HEK293 (cell line): ENCODE data around the gene SCUBE1.

Experiments
- CTCF ChIA-PET: fragments of 350-600 bp; formaldehyde crosslinking; extraction: SDS; loops from one replicate; lab custom pipeline; 2021; ENCODE audit warnings: antibody characterized with exemption; lab: Yijun Ruan, JAX
- POLR2A ChIA-PET: fragments of 300-600 bp; formaldehyde crosslinking; extraction: SDS; loops from one replicate; lab custom pipeline; 2020; ENCODE audit warnings: antibody characterized with exemption, inconsistent platforms; lab: Yijun Ruan, JAX
- H3K27ac ChIP-seq: fragments of 200-500 bp; sonication (Bioruptor generic); 2 replicates; pipeline ENCODE4 v1.5.1; 2014; ENCODE audit warnings: low read depth, low read length, control low read depth, inconsistent platforms; ENCODE audit errors: extremely low read depth
- H3K36me3 ChIP-seq, 2 experiments: fragments of 200-500 bp in 1 of 2; sonication (Bioruptor generic) in 1 of 2; 1 replicate in 1 of 2; 2 replicates in 1 of 2; pipeline ENCODE4 v1.5.1; 2014 to 2017; ENCODE audit warnings: inconsistent platforms in 2 of 2, low read length in 2 of 2; ENCODE audit not compliant: control insufficient read depth in 2 of 2, insufficient read depth in 1 of 2
- H3K4me1 ChIP-seq: fragments of 200-500 bp; sonication (Bioruptor generic); 2 replicates; pipeline ENCODE4 v1.5.1; 2014; ENCODE audit warnings: mild to moderate bottlenecking, low read length, inconsistent platforms; ENCODE audit not compliant: control insufficient read depth, insufficient read depth
- H3K4me3 ChIP-seq: 2 replicates; pipeline ENCODE4 v1.5.1; 2011; ENCODE audit warnings: low read depth, mild to moderate bottlenecking, control low read depth, low read length, moderate library complexity
- H3K9me3 ChIP-seq: fragments of 200-500 bp; sonication (Bioruptor generic); 2 replicates; pipeline ENCODE4 v1.5.1; 2014; ENCODE audit warnings: low read depth, low read length, inconsistent platforms; ENCODE audit not compliant: control insufficient read depth, insufficient read depth
- EGR2 ChIP-seq: fragments of 450-650 bp; formaldehyde crosslinking; IDR thresholded peaks from 2 replicates; pipeline ENCODE4 v1.5.1; 2016; ENCODE audit warnings: low read depth, missing biosample characterization, missing genetic modification characterization
- FEZF1 ChIP-seq: fragments of 450-650 bp; formaldehyde crosslinking; IDR thresholded peaks from 2 replicates; pipeline ENCODE4 v1.5.1; 2016; ENCODE audit warnings: missing biosample characterization, missing genetic modification characterization
- HOXC10 ChIP-seq: sonication (generic); formaldehyde crosslinking; IDR thresholded peaks from 2 replicates; pipeline ENCODE4 v1.8.1; 2023; ENCODE audit warnings: mild to moderate bottlenecking, missing genetic modification reagents
- KLF8 ChIP-seq: fragments of 450-650 bp; formaldehyde crosslinking; IDR thresholded peaks from 2 replicates; pipeline ENCODE4 v1.5.1; 2016; ENCODE audit warnings: missing biosample characterization, missing genetic modification characterization
- RBAK ChIP-seq: fragments of 450-650 bp; formaldehyde crosslinking; IDR thresholded peaks from 2 replicates; pipeline ENCODE4 v1.5.1; 2016; ENCODE audit warnings: missing biosample characterization, missing genetic modification characterization
- ZBTB48 ChIP-seq: fragments of 450-650 bp; formaldehyde crosslinking; IDR thresholded peaks from 2 replicates; pipeline ENCODE4 v1.5.1; 2016; ENCODE audit warnings: missing biosample characterization, missing genetic modification characterization
- ZBTB8A ChIP-seq: fragments of 450-650 bp; formaldehyde crosslinking; IDR thresholded peaks from 2 replicates; pipeline ENCODE4 v1.5.1; 2016; ENCODE audit warnings: missing biosample characterization, missing genetic modification characterization
- ZEB2 ChIP-seq: fragments of 450-650 bp; formaldehyde crosslinking; IDR thresholded peaks from 2 replicates; pipeline ENCODE4 v1.5.1; 2016; ENCODE audit warnings: missing biosample characterization, missing genetic modification characterization
- ZFHX2 ChIP-seq: fragments of 450-650 bp; formaldehyde crosslinking; conservative IDR thresholded peaks from 2 replicates; pipeline ENCODE4 v1.5.1; 2016; ENCODE audit warnings: missing biosample characterization, missing genetic modification characterization
- ZNF10 ChIP-seq: fragments of 450-650 bp; formaldehyde crosslinking; IDR thresholded peaks from 2 replicates; pipeline ENCODE4 v1.5.1; 2017; ENCODE audit warnings: missing biosample characterization, missing genetic modification characterization
- ZNF121 ChIP-seq: fragments of 450-650 bp; formaldehyde crosslinking; IDR thresholded peaks from 2 replicates; pipeline ENCODE4 v1.5.1; 2016; ENCODE audit warnings: missing biosample characterization, missing genetic modification characterization
- ZNF133 ChIP-seq: fragments of 450-650 bp; formaldehyde crosslinking; IDR thresholded peaks from 2 replicates; pipeline ENCODE4 v1.5.1; 2016; ENCODE audit warnings: missing biosample characterization, missing genetic modification characterization
- ZNF16 ChIP-seq: fragments of 450-650 bp; formaldehyde crosslinking; IDR thresholded peaks from 2 replicates; pipeline ENCODE4 v1.5.1; 2016; ENCODE audit warnings: low read depth, missing biosample characterization, missing genetic modification characterization
- ZNF169 ChIP-seq: fragments of 450-650 bp; formaldehyde crosslinking; IDR thresholded peaks from 2 replicates; pipeline ENCODE4 v1.5.1; 2016; ENCODE audit warnings: missing biosample characterization, missing genetic modification characterization
- ZNF202 ChIP-seq: fragments of 450-650 bp; formaldehyde crosslinking; IDR thresholded peaks from 2 replicates; pipeline ENCODE4 v1.5.1; 2016; ENCODE audit warnings: missing biosample characterization, missing genetic modification characterization, borderline replicate concordance
- ZNF221 ChIP-seq: fragments of 450-650 bp; formaldehyde crosslinking; IDR thresholded peaks from 2 replicates; pipeline ENCODE4 v1.5.1; 2017; ENCODE audit warnings: missing biosample characterization, missing genetic modification characterization, borderline replicate concordance
- ZNF341 ChIP-seq: fragments of 450-650 bp; formaldehyde crosslinking; IDR thresholded peaks from 2 replicates; pipeline ENCODE4; 2016; ENCODE audit warnings: low read depth, missing biosample characterization, missing genetic modification characterization
- ZNF473 ChIP-seq: fragments of 450-650 bp; formaldehyde crosslinking; IDR thresholded peaks from 2 replicates; pipeline ENCODE4 v1.5.1; 2017; ENCODE audit warnings: missing biosample characterization, missing genetic modification characterization
- ZNF530 ChIP-seq: fragments of 450-650 bp; formaldehyde crosslinking; IDR thresholded peaks from 2 replicates; pipeline ENCODE4 v1.5.1; 2016; ENCODE audit warnings: low read depth, missing biosample characterization, missing genetic modification characterization
- ZNF555 ChIP-seq: fragments of 450-650 bp; formaldehyde crosslinking; conservative IDR thresholded peaks from 2 replicates; pipeline ENCODE4 v1.5.1; 2017; ENCODE audit warnings: missing biosample characterization, mild to moderate bottlenecking, missing genetic modification characterization, inconsistent platforms
- ZNF624 ChIP-seq: fragments of 450-650 bp; formaldehyde crosslinking; IDR thresholded peaks from 2 replicates; pipeline ENCODE4 v1.5.1; 2017; ENCODE audit warnings: missing biosample characterization, missing genetic modification characterization
- ZNF660 ChIP-seq: fragments of 450-650 bp; IDR thresholded peaks from 2 replicates; pipeline ENCODE4 v1.5.1; 2018; ENCODE audit warnings: missing biosample characterization, mild to moderate bottlenecking, missing genetic modification characterization
- ZNF76 ChIP-seq: fragments of 450-650 bp; formaldehyde crosslinking; IDR thresholded peaks from 2 replicates; pipeline ENCODE4; 2016; ENCODE audit warnings: low read depth, missing biosample characterization, missing genetic modification characterization, borderline replicate concordance
- TF ChIP-seq, protein P1 (sequence below): fragments of 450-650 bp; formaldehyde crosslinking; IDR thresholded peaks from 2 replicates; pipeline ENCODE4 v1.5.1; 2016; ENCODE audit warnings: missing biosample characterization, missing genetic modification characterization
- TF ChIP-seq, protein P2 (sequence below): fragments of 450-650 bp; formaldehyde crosslinking; IDR thresholded peaks from 2 replicates; pipeline ENCODE4 v1.5.0; 2017; ENCODE audit warnings: missing biosample characterization, missing genetic modification characterization, borderline replicate concordance
- TF ChIP-seq, protein P3 (sequence below): fragments of 450-650 bp; formaldehyde crosslinking; IDR thresholded peaks from 2 replicates; pipeline ENCODE4 v1.5.1; 2017; ENCODE audit warnings: missing biosample characterization, missing genetic modification characterization

SCUBE1 gene

DNA sequence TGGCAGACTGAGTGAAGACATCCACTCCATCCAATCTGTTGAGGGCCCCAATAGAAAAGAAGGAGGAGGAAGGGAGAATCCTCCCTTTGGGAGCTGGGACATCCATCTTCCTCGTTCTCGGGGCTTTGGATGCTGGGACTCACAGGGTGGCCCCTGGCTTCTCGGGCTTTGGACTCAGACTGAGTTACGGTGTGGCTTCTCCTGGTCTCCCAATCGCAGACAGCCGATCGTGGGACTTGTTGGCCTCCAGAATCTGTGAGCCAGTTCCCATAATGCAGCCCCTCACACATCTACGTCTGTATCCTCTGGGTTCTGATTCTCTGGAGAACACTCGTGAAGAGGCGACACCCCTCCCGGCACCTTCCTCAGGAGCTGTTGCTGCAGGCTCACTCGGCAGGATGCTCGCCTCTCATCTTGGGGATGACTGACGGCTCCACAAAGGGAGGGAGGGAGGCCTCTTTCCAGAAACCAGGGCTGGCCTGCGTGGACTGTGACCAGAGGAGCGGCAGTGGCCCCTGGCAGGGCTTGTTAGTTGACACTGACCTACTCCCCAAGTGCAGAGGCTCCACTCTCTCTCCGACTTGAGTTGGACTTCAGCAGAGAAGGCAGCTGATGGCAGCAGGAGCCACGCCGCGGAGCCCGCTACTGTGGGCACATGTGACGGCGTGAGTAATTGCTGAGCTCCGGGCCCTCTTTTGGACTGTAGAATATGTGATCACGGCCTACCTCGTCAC is 141.5 kb downstream of the SCUBE1 start:
- Histone ChIP-seq H3K4me3 (no peak overlapping the region), H3K27ac (no peak overlapping the region), H3K4me1 (no peaks in the 10 kb centered on the region), H3K9me3 (no peaks in the 10 kb centered on the region), H3K36me3 (no peaks in the 10 kb centered on the region)
- TF ChIP-seq ZNF660 (tag by site-specific recombination): no peak
- TF ChIP-seq ZNF473: no peak
- no peak for TF ChIP-seq ZEB2 (tag by site-specific recombination)
- no peak for TF ChIP-seq ZNF169 (tag by site-specific recombination)
- no peak for TF ChIP-seq ZBTB48 (tag by site-specific recombination)
- TF ChIP-seq, protein P1, sequence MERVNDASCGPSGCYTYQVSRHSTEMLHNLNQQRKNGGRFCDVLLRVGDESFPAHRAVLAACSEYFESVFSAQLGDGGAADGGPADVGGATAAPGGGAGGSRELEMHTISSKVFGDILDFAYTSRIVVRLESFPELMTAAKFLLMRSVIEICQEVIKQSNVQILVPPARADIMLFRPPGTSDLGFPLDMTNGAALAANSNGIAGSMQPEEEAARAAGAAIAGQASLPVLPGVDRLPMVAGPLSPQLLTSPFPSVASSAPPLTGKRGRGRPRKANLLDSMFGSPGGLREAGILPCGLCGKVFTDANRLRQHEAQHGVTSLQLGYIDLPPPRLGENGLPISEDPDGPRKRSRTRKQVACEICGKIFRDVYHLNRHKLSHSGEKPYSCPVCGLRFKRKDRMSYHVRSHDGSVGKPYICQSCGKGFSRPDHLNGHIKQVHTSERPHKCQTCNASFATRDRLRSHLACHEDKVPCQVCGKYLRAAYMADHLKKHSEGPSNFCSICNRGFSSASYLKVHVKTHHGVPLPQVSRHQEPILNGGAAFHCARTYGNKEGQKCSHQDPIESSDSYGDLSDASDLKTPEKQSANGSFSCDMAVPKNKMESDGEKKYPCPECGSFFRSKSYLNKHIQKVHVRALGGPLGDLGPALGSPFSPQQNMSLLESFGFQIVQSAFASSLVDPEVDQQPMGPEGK: no peak
- no peak for TF ChIP-seq ZBTB8A
- TF ChIP-seq ZNF10 (tag by site-specific recombination): no peak
- TF ChIP-seq ZNF341 (tag by site-specific recombination): no peak
- TF ChIP-seq ZNF530 (tag by site-specific recombination): no peak
- no peak for TF ChIP-seq KLF8 (tag by site-specific recombination)
- TF ChIP-seq ZNF133 (tag by site-specific recombination): no peak
- TF ChIP-seq HOXC10 (CRISPR knock-in tag): no peak
- no peak for TF ChIP-seq ZNF221 (tag by site-specific recombination)
- no peak for TF ChIP-seq ZNF76 (tag by site-specific recombination)
- no peak for TF ChIP-seq ZNF121 (tag by site-specific recombination)
- no peak for TF ChIP-seq ZNF202 (tag by site-specific recombination)
- no peak for TF ChIP-seq ZNF624 (tag by site-specific recombination)
- POLR2A ChIA-PET: interaction anchor here (3.9 kb wide), 1 partner anchor 14 kb away, joined by 20 read pairs; no protein-coding TSS in a partner anchor
- CTCF ChIA-PET: interaction anchor here (2.4 kb wide), 1 partner anchor 14 kb away, joined by 13 read pairs; no protein-coding TSS in a partner anchor

DNA sequence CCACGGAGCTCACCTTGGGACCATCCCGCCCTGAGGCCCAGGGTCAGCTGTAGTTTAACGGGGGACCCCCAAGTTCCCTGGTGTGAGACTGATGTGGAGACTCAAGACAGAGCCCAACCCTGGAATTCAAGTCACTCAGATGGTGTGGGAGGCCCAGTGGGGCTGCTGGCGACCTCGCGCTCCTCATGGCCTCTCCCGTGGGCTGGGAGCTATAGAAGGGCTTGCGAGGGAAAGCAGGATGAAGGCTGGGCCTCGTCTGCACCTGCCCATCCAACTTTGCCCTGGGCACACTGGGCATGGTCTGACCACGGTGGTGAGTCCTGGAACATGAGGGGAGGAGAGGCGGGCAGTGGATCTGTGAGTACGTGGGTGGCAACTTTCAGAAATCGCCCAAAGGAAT is 142.6 kb downstream of the SCUBE1 start:
- TF ChIP-seq ZFHX2: peak; percentile 55
- TF ChIP-seq FEZF1 (tag by site-specific recombination): no peak
- peak; percentile 57 for TF ChIP-seq EGR2
- no peak overlapping the region for H3K27ac ChIP-seq
- ChIA-PET POLR2A (interaction anchor here (0.7 to 3.9 kb wide), 2 partner anchors 13 to 15 kb away, joined by 5 to 20 read pairs; no protein-coding TSS in a partner anchor), CTCF (interaction anchor here (0.6 to 2.4 kb wide), 4 partner anchors 11 to 460 kb away, joined by 3 to 13 read pairs (median 4); no protein-coding TSS in a partner anchor)
- no peaks in the 10 kb centered on the region for H3K4me1 ChIP-seq
- no peak overlapping the region for H3K4me3 ChIP-seq
- H3K36me3 ChIP-seq: no peaks in the 10 kb centered on the region
- no peaks in the 10 kb centered on the region for H3K9me3 ChIP-seq

DNA sequence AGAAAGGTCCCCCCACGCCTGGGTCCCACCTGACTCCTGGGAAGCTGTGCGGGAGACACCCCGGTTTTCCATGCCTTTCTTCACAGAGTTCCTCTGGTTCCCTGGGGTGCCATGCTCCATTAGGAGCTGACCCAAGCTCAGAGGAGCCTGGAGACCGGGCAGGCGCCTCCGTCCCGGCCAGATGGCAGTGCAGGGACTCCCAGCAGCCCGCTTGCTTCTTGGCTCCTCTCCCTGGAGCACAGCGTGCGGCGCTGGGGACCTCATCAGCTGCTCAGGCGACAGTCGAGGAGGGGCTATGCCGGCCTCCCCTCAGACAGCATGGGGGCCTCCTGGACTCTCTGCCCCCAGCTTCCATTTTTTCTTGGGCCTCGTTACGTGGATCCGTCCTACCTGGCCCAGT is 143.1 kb downstream of the SCUBE1 start:
- Histone ChIP-seq H3K27ac (no peak overlapping the region), H3K4me3 (no peak overlapping the region), H3K4me1 (no peaks in the 10 kb centered on the region), H3K9me3 (no peaks in the 10 kb centered on the region), H3K36me3 (no peaks in the 10 kb centered on the region)
- ChIA-PET CTCF (interaction anchor here (0.6 to 1.2 kb wide), 2 partner anchors 10 to 140 kb away, joined by 4 to 5 read pairs; no protein-coding TSS in a partner anchor), POLR2A (interaction anchor here (0.7 to 3.9 kb wide), 2 partner anchors 12 to 14 kb away, joined by 5 to 20 read pairs; no protein-coding TSS in a partner anchor)
- TF ChIP-seq, protein P2, sequence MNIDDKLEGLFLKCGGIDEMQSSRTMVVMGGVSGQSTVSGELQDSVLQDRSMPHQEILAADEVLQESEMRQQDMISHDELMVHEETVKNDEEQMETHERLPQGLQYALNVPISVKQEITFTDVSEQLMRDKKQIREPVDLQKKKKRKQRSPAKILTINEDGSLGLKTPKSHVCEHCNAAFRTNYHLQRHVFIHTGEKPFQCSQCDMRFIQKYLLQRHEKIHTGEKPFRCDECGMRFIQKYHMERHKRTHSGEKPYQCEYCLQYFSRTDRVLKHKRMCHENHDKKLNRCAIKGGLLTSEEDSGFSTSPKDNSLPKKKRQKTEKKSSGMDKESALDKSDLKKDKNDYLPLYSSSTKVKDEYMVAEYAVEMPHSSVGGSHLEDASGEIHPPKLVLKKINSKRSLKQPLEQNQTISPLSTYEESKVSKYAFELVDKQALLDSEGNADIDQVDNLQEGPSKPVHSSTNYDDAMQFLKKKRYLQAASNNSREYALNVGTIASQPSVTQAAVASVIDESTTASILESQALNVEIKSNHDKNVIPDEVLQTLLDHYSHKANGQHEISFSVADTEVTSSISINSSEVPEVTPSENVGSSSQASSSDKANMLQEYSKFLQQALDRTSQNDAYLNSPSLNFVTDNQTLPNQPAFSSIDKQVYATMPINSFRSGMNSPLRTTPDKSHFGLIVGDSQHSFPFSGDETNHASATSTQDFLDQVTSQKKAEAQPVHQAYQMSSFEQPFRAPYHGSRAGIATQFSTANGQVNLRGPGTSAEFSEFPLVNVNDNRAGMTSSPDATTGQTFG (tag by site-specific recombination): no peak
- TF ChIP-seq ZNF555 (tag by site-specific recombination) (no peak), ZNF16 (tag by site-specific recombination) (no peak), ZEB2 (tag by site-specific recombination) (no peak), RBAK (no peak)
- TF ChIP-seq, protein P3, sequence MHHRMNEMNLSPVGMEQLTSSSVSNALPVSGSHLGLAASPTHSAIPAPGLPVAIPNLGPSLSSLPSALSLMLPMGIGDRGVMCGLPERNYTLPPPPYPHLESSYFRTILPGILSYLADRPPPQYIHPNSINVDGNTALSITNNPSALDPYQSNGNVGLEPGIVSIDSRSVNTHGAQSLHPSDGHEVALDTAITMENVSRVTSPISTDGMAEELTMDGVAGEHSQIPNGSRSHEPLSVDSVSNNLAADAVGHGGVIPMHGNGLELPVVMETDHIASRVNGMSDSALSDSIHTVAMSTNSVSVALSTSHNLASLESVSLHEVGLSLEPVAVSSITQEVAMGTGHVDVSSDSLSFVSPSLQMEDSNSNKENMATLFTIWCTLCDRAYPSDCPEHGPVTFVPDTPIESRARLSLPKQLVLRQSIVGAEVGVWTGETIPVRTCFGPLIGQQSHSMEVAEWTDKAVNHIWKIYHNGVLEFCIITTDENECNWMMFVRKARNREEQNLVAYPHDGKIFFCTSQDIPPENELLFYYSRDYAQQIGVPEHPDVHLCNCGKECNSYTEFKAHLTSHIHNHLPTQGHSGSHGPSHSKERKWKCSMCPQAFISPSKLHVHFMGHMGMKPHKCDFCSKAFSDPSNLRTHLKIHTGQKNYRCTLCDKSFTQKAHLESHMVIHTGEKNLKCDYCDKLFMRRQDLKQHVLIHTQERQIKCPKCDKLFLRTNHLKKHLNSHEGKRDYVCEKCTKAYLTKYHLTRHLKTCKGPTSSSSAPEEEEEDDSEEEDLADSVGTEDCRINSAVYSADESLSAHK: no peak
